Calu3 (cell line): ENCODE data around the gene TNNT2. TPM values are rescaled to one million over a fixed set of nuclear protein-coding genes. Genes with fewer than 3 reads are reported as not detected.

Source experiments
- BruUV-seq: library from RNA; stranded (reverse); fragments of 400-500 nt; replicated peaks from 2 replicates; lab custom pipeline; 2021; lab: Mats Ljungman, UMichigan
- CTCF ChIA-PET: fragments of 300-600 bp; sonication (Branson Sonifier 250); formaldehyde crosslinking; loops from one replicate; lab custom pipeline; 2022; ENCODE audit warnings: antibody characterized with exemption; lab: Charles Lee
- DNase-seq: peaks from one replicate; pipeline ENCODE4 v3.0.0; 2022
- H3K27ac Mint-ChIP-seq: one replicate; pipeline ENCODE4 v1.8.0; 2022; ENCODE audit warnings: mixed read lengths; ENCODE audit not compliant: unreplicated experiment
- H3K27me3 Mint-ChIP-seq: one replicate; pipeline ENCODE4 v1.8.0; 2022; ENCODE audit warnings: mixed read lengths; ENCODE audit not compliant: unreplicated experiment
- H3K36me3 Mint-ChIP-seq: one replicate; pipeline ENCODE4 v1.8.0; 2022; ENCODE audit warnings: mild to moderate bottlenecking, moderate library complexity, mixed read lengths; ENCODE audit not compliant: insufficient read depth, unreplicated experiment
- H3K4me1 Mint-ChIP-seq: one replicate; pipeline ENCODE4 v1.8.0; 2022; ENCODE audit warnings: mild to moderate bottlenecking, low read depth, mixed read lengths; ENCODE audit not compliant: unreplicated experiment
- H3K4me3 Mint-ChIP-seq: one replicate; pipeline ENCODE4 v1.8.0; 2022; ENCODE audit warnings: mild to moderate bottlenecking, low read depth, moderate library complexity, mixed read lengths; ENCODE audit not compliant: unreplicated experiment
- H3K9me3 Mint-ChIP-seq: one replicate; pipeline ENCODE4 v1.8.0; 2022; ENCODE audit warnings: low read depth, mixed read lengths; ENCODE audit not compliant: unreplicated experiment
- intact Hi-C: fragments of 100-400 bp; cut with micrococcal nuclease; formaldehyde crosslinking; loops from one replicate; pipeline ENCODE4 v1.10.0; 2022; ENCODE audit not compliant: unreplicated experiment
- total RNA-seq: library from RNA; stranded (reverse); gene quantifications from 2 replicates; pipeline ENCODE4 v1.2.3, GENCODE V29; 2022
- TF ChIP-seq, protein P1 (sequence below): fragments of 200-600 bp; IDR thresholded peaks from one replicate; pipeline ENCODE4 v1.8.0; 2022; ENCODE audit warnings: antibody characterized with exemption; ENCODE audit not compliant: unreplicated experiment

Gene TNNT2
- total RNA-seq, 1 experiment from 2014 or later, result 1.4 TPM

DNA sequence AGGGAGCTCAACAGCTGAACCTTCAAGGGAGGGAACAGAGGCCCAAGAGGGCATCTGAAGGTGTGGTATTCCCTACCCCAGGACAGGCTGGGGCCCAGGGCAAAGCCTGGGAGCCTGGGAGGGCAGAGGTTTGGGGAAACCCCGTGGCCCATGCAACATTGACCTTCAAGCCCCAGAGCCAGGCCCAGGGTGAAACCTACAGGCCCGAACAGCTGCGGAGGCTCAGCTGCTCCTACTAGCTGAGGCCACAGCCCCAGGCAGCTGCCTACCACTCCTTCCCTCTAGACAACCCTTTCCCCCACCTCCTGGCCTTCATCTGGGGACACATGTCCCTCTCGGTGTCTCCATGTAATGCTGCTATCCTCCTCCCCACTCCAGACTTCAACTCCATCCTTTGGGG lies 18.5 kb upstream of the TNNT2 start:
- no TSS peak for BruUV-seq
- Mint-ChIP-seq H3K27me3 (no peaks in the 10 kb centered on the region), H3K9me3 (no peaks in the 10 kb centered on the region), H3K27ac (peak overlapping the region; percentile 84), H3K4me3 (peak overlapping the region; percentile 87), H3K4me1 (peaks cover 70% of the 10 kb centered on the region), H3K36me3 (peaks cover 97% of the 10 kb centered on the region)
- DNase-seq, result no peak
- intact Hi-C loops, result no loop called here
- TF ChIP-seq, protein P1, sequence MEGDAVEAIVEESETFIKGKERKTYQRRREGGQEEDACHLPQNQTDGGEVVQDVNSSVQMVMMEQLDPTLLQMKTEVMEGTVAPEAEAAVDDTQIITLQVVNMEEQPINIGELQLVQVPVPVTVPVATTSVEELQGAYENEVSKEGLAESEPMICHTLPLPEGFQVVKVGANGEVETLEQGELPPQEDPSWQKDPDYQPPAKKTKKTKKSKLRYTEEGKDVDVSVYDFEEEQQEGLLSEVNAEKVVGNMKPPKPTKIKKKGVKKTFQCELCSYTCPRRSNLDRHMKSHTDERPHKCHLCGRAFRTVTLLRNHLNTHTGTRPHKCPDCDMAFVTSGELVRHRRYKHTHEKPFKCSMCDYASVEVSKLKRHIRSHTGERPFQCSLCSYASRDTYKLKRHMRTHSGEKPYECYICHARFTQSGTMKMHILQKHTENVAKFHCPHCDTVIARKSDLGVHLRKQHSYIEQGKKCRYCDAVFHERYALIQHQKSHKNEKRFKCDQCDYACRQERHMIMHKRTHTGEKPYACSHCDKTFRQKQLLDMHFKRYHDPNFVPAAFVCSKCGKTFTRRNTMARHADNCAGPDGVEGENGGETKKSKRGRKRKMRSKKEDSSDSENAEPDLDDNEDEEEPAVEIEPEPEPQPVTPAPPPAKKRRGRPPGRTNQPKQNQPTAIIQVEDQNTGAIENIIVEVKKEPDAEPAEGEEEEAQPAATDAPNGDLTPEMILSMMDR, result no peak
- CTCF ChIA-PET, result interaction anchor here (0.9 to 2.5 kb wide), 5 partner anchors 9 to 87 kb away, joined by 3 to 8 read pairs (median 4); no protein-coding TSS in a partner anchor

DNA sequence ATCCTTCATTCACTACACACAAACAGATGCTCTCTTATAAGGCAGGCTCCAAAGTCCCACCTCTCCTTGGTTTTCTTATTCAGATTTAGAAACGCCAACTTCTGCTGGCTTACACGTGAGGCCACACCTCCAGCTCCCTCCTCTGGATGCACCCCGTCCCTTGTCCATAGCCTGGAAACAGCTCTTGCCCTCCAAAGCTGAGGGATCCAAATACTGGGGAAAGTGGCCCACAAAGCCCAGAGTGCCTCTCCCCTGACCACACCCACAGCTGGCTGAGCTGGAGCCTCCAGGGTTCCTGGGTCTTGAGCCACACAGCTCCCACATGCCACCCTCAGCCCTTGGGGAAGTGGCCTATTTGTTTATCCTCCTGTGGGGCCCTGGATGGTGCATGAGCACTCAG lies 17.1 kb upstream of the TNNT2 start:
- TF ChIP-seq, protein P1, result no peak
- no peaks in the 10 kb centered on the region for H3K27me3 Mint-ChIP-seq
- H3K9me3 Mint-ChIP-seq, result no peaks in the 10 kb centered on the region
- intact Hi-C loops, result no loop called here
- DNase-seq, result no peak
- peaks cover 71% of the 10 kb centered on the region for H3K4me1 Mint-ChIP-seq
- H3K36me3 Mint-ChIP-seq, result peaks cover 88% of the 10 kb centered on the region
- BruUV-seq, result no TSS peak
- peak overlapping the region; percentile 29 for H3K27ac Mint-ChIP-seq
- H3K4me3 Mint-ChIP-seq, result peak overlapping the region; percentile 87
- CTCF ChIA-PET, result interaction anchor here (0.5 to 1.7 kb wide), 3 partner anchors 10 to 41 kb away, joined by 3 to 4 read pairs (median 3); no protein-coding TSS in a partner anchor

- peak overlapping the region; percentile 9 for H3K4me3 Mint-ChIP-seq
- peaks cover 88% of the 10 kb centered on the region for H3K36me3 Mint-ChIP-seq
- peaks cover 71% of the 10 kb centered on the region for H3K4me1 Mint-ChIP-seq
- H3K27me3 Mint-ChIP-seq, result no peaks in the 10 kb centered on the region
- peak overlapping the region; percentile 14 for H3K27ac Mint-ChIP-seq
- no peak for DNase-seq
- TF ChIP-seq, protein P1, result no peak
- BruUV-seq, result no TSS peak
- intact Hi-C loops, result no loop called here
- no peaks in the 10 kb centered on the region for H3K9me3 Mint-ChIP-seq
- CTCF ChIA-PET, result no interaction called here
These were observed 15.6 kb upstream of the TNNT2 start for GRCh38 chr1:201393076-201393475.

DNA sequence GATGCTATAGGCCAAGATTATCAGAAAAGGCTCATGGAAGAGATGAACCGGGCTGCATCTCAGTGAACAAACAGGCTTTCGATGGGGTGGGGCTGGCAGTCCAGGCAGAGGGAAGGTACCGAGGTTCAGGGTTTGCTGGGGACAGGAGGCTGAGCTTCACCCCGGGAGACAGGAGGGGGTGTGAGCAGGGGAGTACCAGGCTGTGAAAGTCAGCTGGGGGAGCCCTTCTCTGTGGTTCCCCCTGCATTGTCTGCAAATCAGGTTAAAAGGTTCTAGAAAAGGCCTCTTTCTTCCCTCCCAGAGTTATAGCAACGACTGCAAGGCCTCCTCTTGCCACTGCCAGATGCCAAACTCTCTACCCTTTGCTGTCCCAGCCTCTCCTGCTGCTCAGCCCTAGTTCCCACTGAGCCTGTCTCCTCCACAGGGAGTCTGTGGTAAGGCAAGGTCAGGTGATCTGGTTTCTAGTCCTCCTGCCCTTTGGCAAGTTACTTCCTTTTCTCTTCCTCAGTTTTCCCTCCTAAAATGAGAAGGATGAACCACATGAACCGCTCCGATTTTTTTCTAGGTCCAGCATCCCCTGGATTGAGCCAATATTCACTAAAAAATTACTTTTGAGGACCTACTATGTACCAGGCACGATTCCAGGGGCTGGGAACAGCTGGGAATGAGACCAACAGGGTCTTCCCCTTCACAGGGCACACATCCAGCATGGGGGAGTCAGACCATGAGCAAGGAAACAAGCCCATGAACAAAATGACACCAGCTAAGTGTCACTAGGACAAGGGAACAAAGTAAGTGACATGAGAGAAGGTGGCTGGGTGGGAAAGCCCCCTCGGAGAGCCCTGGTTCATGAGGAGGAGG lies 14.4 kb upstream of the TNNT2 start:
- CTCF ChIA-PET, result no interaction called here
- no peak for DNase-seq
- no peaks in the 10 kb centered on the region for H3K27me3 Mint-ChIP-seq
- H3K27ac Mint-ChIP-seq, result peak overlapping the region; percentile 46
- intact Hi-C loops, result no loop called here
- no TSS peak for BruUV-seq
- peak overlapping the region; percentile 3 for H3K4me3 Mint-ChIP-seq
- H3K4me1 Mint-ChIP-seq, result peaks cover 60% of the 10 kb centered on the region
- no peaks in the 10 kb centered on the region for H3K9me3 Mint-ChIP-seq
- TF ChIP-seq, protein P1, result no peak
- peaks cover 88% of the 10 kb centered on the region for H3K36me3 Mint-ChIP-seq
